ENCODE measurements around the gene RAP1GAP2. TPM values are rescaled to one million over a fixed set of nuclear protein-coding genes. Genes with fewer than 3 reads are reported as not detected.
A peak's percentile ranks its signal among the peaks of the same experiment; 100 is the strongest.

The RAP1GAP2 gene
- polyA plus RNA-seq, 1 of the 3 experiments (the other 2 are of a cell fraction), result 22.0 TPM

GRCh38 chr17:2957631-2958286, 161.5 kb downstream of the RAP1GAP2 start:
- H3K4me1 ChIP-seq (ENCODE audit: control insufficient read depth in 1 of 2, insufficient read depth in 2 of 2, low read depth in 1 of 2, low read length in 1 of 2), result peaks cover 43 to 46% of the 10 kb centered on the region in 2 experiments
- ChIA-PET CTCF (interaction anchor here (1.1 to 2.1 kb wide), 4 partner anchors 14 to 109 kb away, joined by 3 to 5 read pairs (median 4); no protein-coding TSS in a partner anchor), POLR2A (no interaction called here)
- 85% methylated on average over 12 of the region's 12 CpGs for WGBS (ENCODE audit: low lambda C conversion rate)
- no peaks in the 10 kb centered on the region for H3K9me2 ChIP-seq
- peak overlapping the region; percentile 31; the same call in 1 of the 2 replicates for H3K4me2 ChIP-seq
- H3K36me3 ChIP-seq (replicated peaks in 1 of 2; ENCODE audit: control insufficient read depth in 1 of 2, insufficient read depth in 2 of 2, low read length in 1 of 2), result no peaks in the 10 kb centered on the region
- H4K20me1 ChIP-seq (ENCODE audit: insufficient read depth), result no peaks in the 10 kb centered on the region
- H3K9me3 ChIP-seq, result no peaks in the 10 kb centered on the region
- H3K79me2 ChIP-seq (ENCODE audit: insufficient read depth), result peaks cover 55% of the 10 kb centered on the region
- H3K4me3 ChIP-seq (ENCODE audit: low read depth in 2 of 2, low read length in 1 of 2), result no peak overlapping the region
- H3K27me3 ChIP-seq (ENCODE audit: insufficient read depth), result no peaks in the 10 kb centered on the region
- H2AFZ ChIP-seq (ENCODE audit: low read depth), result no peak overlapping the region
- peak overlapping the region in 1 of 2 experiments; percentile 70; a peak in 1 of 4 replicates for H3K27ac ChIP-seq (ENCODE audit: low read depth in 2 of 2, low read length in 1 of 2)
- peaks cover 18% of the 10 kb centered on the region for H3F3A ChIP-seq (replicated peaks; ENCODE audit: insufficient read depth)
- DNase-seq, result no peak
- TF ChIP-seq SIN3A (IDR thresholded peaks at IDR 0.05; ENCODE audit: borderline replicate concordance, low read depth, low read length), result no peak
- no peak for TF ChIP-seq TCF12 (IDR thresholded peaks at IDR 0.05)
- no peak for TF ChIP-seq RXRA (IDR thresholded peaks at IDR 0.05; ENCODE audit: borderline replicate concordance, low read depth)
- TF ChIP-seq IRF3 (IDR thresholded peaks at IDR 0.05; ENCODE audit: low read depth, low read length), result no peak
- no peak for TF ChIP-seq CHD2 (IDR thresholded peaks at IDR 0.05; ENCODE audit: low read length, partially characterized antibody)
- TF ChIP-seq EP300 (IDR thresholded peaks at IDR 0.05; ENCODE audit: borderline replicate concordance in 1 of 2, low read depth in 1 of 2, low read length in 1 of 2), result no peak
- no peak for TF ChIP-seq RCOR1 (IDR thresholded peaks at IDR 0.05; ENCODE audit: low read length)
- no peak for TF ChIP-seq USF1 (IDR thresholded peaks at IDR 0.05; ENCODE audit: borderline replicate concordance, low read depth)
- no peak for TF ChIP-seq TEAD4 (IDR thresholded peaks at IDR 0.05; ENCODE audit: borderline replicate concordance, insufficient read depth)
- TF ChIP-seq ELF1 (IDR thresholded peaks at IDR 0.05), result no peak
- no peak for TF ChIP-seq POLR2AphosphoS5 (IDR thresholded peaks at IDR 0.05; ENCODE audit: low read depth, low read length)
- TF ChIP-seq NRF1 (IDR thresholded peaks at IDR 0.05; ENCODE audit: low read depth, low read length), result no peak
- no peak for TF ChIP-seq RFX5 (IDR thresholded peaks at IDR 0.05; ENCODE audit: low read length)
- no peak overlapping the region for H3K9ac ChIP-seq

- Histone ChIP-seq H3F3A (replicated peaks; ENCODE audit: insufficient read depth) (peaks cover 16% of the 10 kb centered on the region), H3K27ac (ENCODE audit: low read depth in 2 of 2, low read length in 1 of 2) (peak overlapping the region; percentile 70 to 74; a peak in 3 of 4 replicates), H3K4me2 (0 out of 2 replicates have a peak overlapping the region, but pooled peaks have one; percentile 21), H3K79me2 (ENCODE audit: insufficient read depth) (peaks cover 45% of the 10 kb centered on the region), H3K9me2 (no peaks in the 10 kb centered on the region), H3K36me3 (replicated peaks in 1 of 2; ENCODE audit: control insufficient read depth in 1 of 2, insufficient read depth in 2 of 2, low read length in 1 of 2) (no peaks in the 10 kb centered on the region), H3K4me3 (ENCODE audit: low read depth in 2 of 2, low read length in 1 of 2) (no peak overlapping the region), H2AFZ (ENCODE audit: low read depth) (no peak overlapping the region), H3K4me1 (ENCODE audit: control insufficient read depth in 1 of 2, insufficient read depth in 2 of 2, low read depth in 1 of 2, low read length in 1 of 2) (peaks cover 46 to 53% of the 10 kb centered on the region in 2 experiments), H3K9me3 (no peaks in the 10 kb centered on the region), H3K27me3 (ENCODE audit: insufficient read depth) (no peaks in the 10 kb centered on the region), H3K9ac (no peak overlapping the region), H4K20me1 (ENCODE audit: insufficient read depth) (no peaks in the 10 kb centered on the region)
- WGBS (ENCODE audit: low lambda C conversion rate), result 76% methylated on average over 8 of the region's 10 CpGs
- CTCF ChIA-PET, result interaction anchor here (1.0 to 2.1 kb wide), 5 partner anchors 15 to 110 kb away, joined by 3 to 7 read pairs (median 4); no protein-coding TSS in a partner anchor
- no peak for DNase-seq
- POLR2A ChIA-PET, result interaction anchor here (1.5 kb wide), 1 partner anchor 11 kb away, joined by 3 read pairs; no protein-coding TSS in a partner anchor
- TF ChIP-seq EZH2phosphoT487 (IDR thresholded peaks at IDR 0.05; ENCODE audit: borderline replicate concordance, low read depth) (no peak), NFIC (IDR thresholded peaks at IDR 0.05; ENCODE audit: borderline replicate concordance) (no peak), RAD21 (IDR thresholded peaks at IDR 0.05; ENCODE audit: low read length) (no peak), RFX5 (IDR thresholded peaks at IDR 0.05; ENCODE audit: low read length) (no peak), FOXM1 (IDR thresholded peaks at IDR 0.05; ENCODE audit: low read depth) (no peak), FOSL2 (IDR thresholded peaks at IDR 0.05; ENCODE audit: borderline replicate concordance, low read depth) (no peak), RXRA (IDR thresholded peaks at IDR 0.05; ENCODE audit: borderline replicate concordance, low read depth) (no peak), SIN3A (IDR thresholded peaks at IDR 0.05; ENCODE audit: borderline replicate concordance, low read depth, low read length) (no peak), RCOR1 (IDR thresholded peaks at IDR 0.05; ENCODE audit: low read length) (no peak), TAF1 (IDR thresholded peaks at IDR 0.05; ENCODE audit: borderline replicate concordance, low read depth, low read length) (no peak), EP300 (IDR thresholded peaks at IDR 0.05; ENCODE audit: borderline replicate concordance in 1 of 2, low read depth in 1 of 2, low read length in 1 of 2) (no peak), MEF2A (IDR thresholded peaks at IDR 0.05; ENCODE audit: borderline replicate concordance, low read depth) (no peak), TEAD4 (IDR thresholded peaks at IDR 0.05; ENCODE audit: borderline replicate concordance, insufficient read depth) (no peak), GATA2 (CRISPR knock-in tag; IDR thresholded peaks at IDR 0.05) (no peak), FOXJ3 (CRISPR knock-in tag; IDR thresholded peaks at IDR 0.05) (no peak), MXI1 (IDR thresholded peaks at IDR 0.05; ENCODE audit: low read depth, low read length) (no peak)
- TF ChIP-seq, protein P1, sequence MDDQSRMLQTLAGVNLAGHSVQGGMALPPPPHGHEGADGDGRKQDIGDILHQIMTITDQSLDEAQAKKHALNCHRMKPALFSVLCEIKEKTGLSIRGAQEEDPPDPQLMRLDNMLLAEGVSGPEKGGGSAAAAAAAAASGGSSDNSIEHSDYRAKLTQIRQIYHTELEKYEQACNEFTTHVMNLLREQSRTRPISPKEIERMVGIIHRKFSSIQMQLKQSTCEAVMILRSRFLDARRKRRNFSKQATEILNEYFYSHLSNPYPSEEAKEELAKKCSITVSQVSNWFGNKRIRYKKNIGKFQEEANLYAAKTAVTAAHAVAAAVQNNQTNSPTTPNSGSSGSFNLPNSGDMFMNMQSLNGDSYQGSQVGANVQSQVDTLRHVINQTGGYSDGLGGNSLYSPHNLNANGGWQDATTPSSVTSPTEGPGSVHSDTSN (IDR thresholded peaks at IDR 0.05), result no peak
These were observed 162.5 kb downstream of the RAP1GAP2 start for GRCh38 chr17:2958706-2959222.

All from SK-N-SH (cell line).